Astrocyte of the spinal cord (primary cell): ENCODE results near the gene TAF6.

Experiments used
- DNase-seq: peaks from one replicate; pipeline ENCODE4 v3.0.0; 2011; ENCODE audit warnings: low read depth, low spot score
- H3K4me3 ChIP-seq: 2 replicates; pipeline ENCODE4 v1.5.1; 2011; ENCODE audit warnings: low read depth, mild to moderate bottlenecking, low read length, moderate library complexity
- CTCF ChIP-seq: IDR thresholded peaks from 2 replicates; pipeline ENCODE4 v1.5.1; 2012; ENCODE audit warnings: low read depth, mild to moderate bottlenecking, low read length, inconsistent platforms
- in situ Hi-C: cut with HindIII; loops from 2 replicates; pipeline ENCODE4 v1.10.0; 2017; ENCODE audit warnings: low sequenced_read_pairs

The TAF6 gene

GRCh38 chr7:100063376-100063775 is 55.8 kb downstream of the TAF6 start:
- no peak overlapping the region for H3K4me3 ChIP-seq
- in situ Hi-C loops = no loop called here
- no peak for TF ChIP-seq CTCF

GRCh38 chr7:100061518-100062193 is 57.5 kb downstream of the TAF6 start:
- in situ Hi-C loops = no loop called here
- H3K4me3 ChIP-seq = no peak overlapping the region
- TF ChIP-seq CTCF = no peak
- no peak for DNase-seq

More at GRCh38 chr7:100063376-100063775, 55.8 kb downstream of the TAF6 start:
- no peak for DNase-seq

GRCh38 chr7:100059251-100059739 is 59.9 kb downstream of the TAF6 start:
- in situ Hi-C loops = no loop called here
- TF ChIP-seq CTCF = no peak
- no peak for DNase-seq
- H3K4me3 ChIP-seq = no peak overlapping the region
